ENCODE results near the gene NISCH. TPM values are rescaled to one million over a fixed set of nuclear protein-coding genes. Genes with fewer than 3 reads are reported as not detected.
A peak's percentile ranks its signal among the peaks of the same experiment; 100 is the strongest.
"Not testable (repeated sequence)": the region's sequence is repeated elsewhere in the genome, so short reads cannot be mapped to it uniquely, and the experiment has no call there.

The NISCH gene
- total RNA-seq, 1 donor from 2014 or later, result 80.5 TPM

DNA sequence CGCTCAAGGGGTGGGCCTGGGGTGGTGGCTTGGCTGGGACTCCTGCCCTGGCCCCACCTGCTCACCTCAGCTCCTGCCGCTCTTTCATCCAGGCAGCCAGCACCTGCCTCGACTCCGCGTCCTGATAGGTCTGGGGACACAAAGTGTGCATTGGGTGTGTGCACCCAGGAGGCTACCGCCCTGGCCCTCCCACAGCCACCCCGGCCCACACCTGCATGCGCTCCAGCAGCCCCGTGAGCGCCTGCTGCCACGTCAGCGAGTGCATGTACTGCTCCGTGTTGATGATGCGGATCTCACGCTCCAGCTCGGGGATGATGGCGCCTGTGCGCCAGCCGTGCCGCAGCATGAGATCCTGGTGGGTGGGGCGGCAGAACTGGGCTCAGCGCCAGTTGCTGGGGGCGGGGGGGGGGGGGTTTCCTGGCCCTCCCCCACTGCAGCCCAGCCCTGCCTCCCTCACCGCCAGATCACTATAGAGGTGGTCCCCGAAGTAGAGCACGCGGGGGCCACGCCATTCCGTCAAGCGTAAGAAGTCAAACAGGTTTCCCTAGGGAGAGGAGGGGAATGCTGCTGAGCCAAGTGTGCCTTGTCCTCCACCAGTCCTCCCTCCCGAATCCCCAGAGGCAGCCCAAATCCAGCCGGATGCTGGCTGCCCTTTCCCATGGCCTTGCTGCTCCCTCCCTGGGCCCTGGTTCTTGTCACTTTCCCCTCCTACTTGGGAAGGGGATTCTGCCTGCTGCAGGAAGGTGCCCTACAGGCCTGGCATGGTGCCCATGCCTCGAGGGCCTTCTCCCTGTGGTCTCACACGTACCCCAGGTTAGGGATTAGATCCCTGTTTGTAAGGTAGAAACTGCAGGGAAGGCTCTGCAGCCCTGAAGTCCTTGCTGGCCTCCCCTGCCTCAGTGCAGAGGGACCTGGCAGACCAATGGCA is 69.6 kb downstream of the NISCH start:
- Histone ChIP-seq H3K79me2 (ENCODE audit: low read depth) (peaks cover 6% of the 10 kb centered on the region), H3K9me3 (ENCODE audit: low read depth) (no peaks in the 10 kb centered on the region), H3K36me3 (no peaks in the 10 kb centered on the region), H3K4me1 (no peaks in the 10 kb centered on the region), H3K4me3 (no peak overlapping the region), H3K9ac (no peak overlapping the region), H2AFZ (replicated peaks) (no peak overlapping the region), H3K27me3 (no peaks in the 10 kb centered on the region), H3F3A (ENCODE audit: low read depth) (no peaks in the 10 kb centered on the region), H3K4me2 (no peak overlapping the region), H3K27ac (no peak overlapping the region), H4K20me1 (ENCODE audit: low read depth) (peaks cover 26% of the 10 kb centered on the region)
- peaks cover 12% of the 10 kb centered on the region for H3K36me3 Mint-ChIP-seq
- H3K27ac Mint-ChIP-seq, result no peak overlapping the region
- H3K27me3 Mint-ChIP-seq (ENCODE audit: insufficient read depth, low read depth), result peaks cover 4% of the 10 kb centered on the region
- H3K4me3 Mint-ChIP-seq, result no peak overlapping the region
- H3K9me3 Mint-ChIP-seq, result no peaks in the 10 kb centered on the region
- peaks cover 15% of the 10 kb centered on the region for H3K4me1 Mint-ChIP-seq
- TF ChIP-seq CTCF (IDR thresholded peaks at IDR 0.05) (no peak), EZH2phosphoT487 (IDR thresholded peaks at IDR 0.05) (no peak), EZH2 (IDR thresholded peaks at IDR 0.05) (no peak)
- DNase-seq (ENCODE audit: low spot score), result no peak

- H3K4me1 Mint-ChIP-seq, result peaks cover 17% of the 10 kb centered on the region
- H3K4me2 ChIP-seq, result no peak overlapping the region
- peaks cover 6% of the 10 kb centered on the region for H3K27me3 Mint-ChIP-seq (ENCODE audit: insufficient read depth, low read depth)
- no peak for TF ChIP-seq CTCF (IDR thresholded peaks at IDR 0.05)
- no peak for TF ChIP-seq EZH2phosphoT487 (IDR thresholded peaks at IDR 0.05)
- no peak for TF ChIP-seq EZH2 (IDR thresholded peaks at IDR 0.05)
- H3K4me1 ChIP-seq, result peaks cover 2% of the 10 kb centered on the region
- peak overlapping the region; percentile 33 for H3K27ac Mint-ChIP-seq
- no peak overlapping the region for H2AFZ ChIP-seq (replicated peaks)
- DNase-seq (ENCODE audit: low spot score), result no peak
- H3F3A ChIP-seq (ENCODE audit: low read depth), result no peaks in the 10 kb centered on the region
- H3K79me2 ChIP-seq (ENCODE audit: low read depth), result peaks cover 15% of the 10 kb centered on the region
- no peak overlapping the region for H3K27ac ChIP-seq
- H3K27me3 ChIP-seq, result no peaks in the 10 kb centered on the region
- H3K9me3 Mint-ChIP-seq, result no peaks in the 10 kb centered on the region
- no peak overlapping the region for H3K4me3 ChIP-seq
- no peak overlapping the region for H3K9ac ChIP-seq
- peaks cover 35% of the 10 kb centered on the region for H4K20me1 ChIP-seq (ENCODE audit: low read depth)
- no peak overlapping the region for H3K4me3 Mint-ChIP-seq
- H3K36me3 Mint-ChIP-seq, result peaks cover 12% of the 10 kb centered on the region
- no peaks in the 10 kb centered on the region for H3K9me3 ChIP-seq (ENCODE audit: low read depth)
- no peaks in the 10 kb centered on the region for H3K36me3 ChIP-seq
Measured at GRCh38 chr3:52525680-52526561, 70.5 kb downstream of the NISCH start.

DNA sequence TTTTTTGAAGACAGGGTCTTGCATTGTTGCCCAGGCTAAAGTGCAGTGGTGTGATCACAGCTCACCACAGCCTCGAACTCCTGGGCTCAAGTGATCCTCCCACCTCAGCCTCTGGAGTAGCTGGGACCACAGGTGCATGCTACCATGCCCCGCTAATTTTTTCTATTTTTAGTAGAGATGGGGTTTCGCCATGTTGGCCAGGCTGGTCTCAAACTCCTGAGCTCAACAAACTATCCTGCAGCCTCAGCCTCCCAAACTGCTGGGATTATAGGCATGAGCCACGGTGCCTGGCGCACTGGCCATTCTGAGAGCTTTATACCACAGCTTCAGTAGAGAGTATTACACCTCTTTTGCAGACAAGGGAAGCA is 71.3 kb downstream of the NISCH start:
- not testable (repeated sequence) for H2AFZ ChIP-seq (replicated peaks); H3K9me3 ChIP-seq (ENCODE audit: low read depth); H3K4me3 Mint-ChIP-seq; H3K27me3 Mint-ChIP-seq (ENCODE audit: insufficient read depth, low read depth); H3K27me3 ChIP-seq; H3F3A ChIP-seq (ENCODE audit: low read depth); H3K4me2 ChIP-seq; H3K9ac ChIP-seq; H3K4me1 ChIP-seq; H3K27ac ChIP-seq; H3K9me3 Mint-ChIP-seq; DNase-seq (ENCODE audit: low spot score); H3K36me3 ChIP-seq; H3K4me3 ChIP-seq
- H3K79me2 ChIP-seq (ENCODE audit: low read depth), result peaks cover 23% of the 10 kb centered on the region
- peaks cover 17% of the 10 kb centered on the region for H3K4me1 Mint-ChIP-seq
- peaks cover 42% of the 10 kb centered on the region for H4K20me1 ChIP-seq (ENCODE audit: low read depth)
- H3K27ac Mint-ChIP-seq, result peak overlapping the region; percentile 21
- H3K36me3 Mint-ChIP-seq, result peaks cover 12% of the 10 kb centered on the region
